AG10803 (cell line): ENCODE results near the gene GON4L.
"Not testable (repeated sequence)": the region's sequence is repeated elsewhere in the genome, so short reads cannot be mapped to it uniquely, and the experiment has no call there.

ENCODE experiments used
- DNase-seq: peaks from one replicate; pipeline ENCODE4 v3.0.0; 2010; ENCODE audit warnings: low read depth
- H3K4me3 ChIP-seq: 2 replicates; pipeline ENCODE4 v1.5.1; 2011; ENCODE audit warnings: mild to moderate bottlenecking, low read length, control low read depth
- TF ChIP-seq, protein P1 (sequence below): conservative IDR thresholded peaks from 2 replicates; pipeline ENCODE4 v1.5.1; 2011; ENCODE audit warnings: mild to moderate bottlenecking, low read length, control low read depth, inconsistent platforms

GON4L gene

GRCh38 chr1:155729031-155729898 lies 127.7 kb downstream of the GON4L start:
- TF ChIP-seq, protein P1, sequence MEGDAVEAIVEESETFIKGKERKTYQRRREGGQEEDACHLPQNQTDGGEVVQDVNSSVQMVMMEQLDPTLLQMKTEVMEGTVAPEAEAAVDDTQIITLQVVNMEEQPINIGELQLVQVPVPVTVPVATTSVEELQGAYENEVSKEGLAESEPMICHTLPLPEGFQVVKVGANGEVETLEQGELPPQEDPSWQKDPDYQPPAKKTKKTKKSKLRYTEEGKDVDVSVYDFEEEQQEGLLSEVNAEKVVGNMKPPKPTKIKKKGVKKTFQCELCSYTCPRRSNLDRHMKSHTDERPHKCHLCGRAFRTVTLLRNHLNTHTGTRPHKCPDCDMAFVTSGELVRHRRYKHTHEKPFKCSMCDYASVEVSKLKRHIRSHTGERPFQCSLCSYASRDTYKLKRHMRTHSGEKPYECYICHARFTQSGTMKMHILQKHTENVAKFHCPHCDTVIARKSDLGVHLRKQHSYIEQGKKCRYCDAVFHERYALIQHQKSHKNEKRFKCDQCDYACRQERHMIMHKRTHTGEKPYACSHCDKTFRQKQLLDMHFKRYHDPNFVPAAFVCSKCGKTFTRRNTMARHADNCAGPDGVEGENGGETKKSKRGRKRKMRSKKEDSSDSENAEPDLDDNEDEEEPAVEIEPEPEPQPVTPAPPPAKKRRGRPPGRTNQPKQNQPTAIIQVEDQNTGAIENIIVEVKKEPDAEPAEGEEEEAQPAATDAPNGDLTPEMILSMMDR = peak; percentile 75
- DNase-seq = peak; percentile 72
- no peak overlapping the region for H3K4me3 ChIP-seq

DNA sequence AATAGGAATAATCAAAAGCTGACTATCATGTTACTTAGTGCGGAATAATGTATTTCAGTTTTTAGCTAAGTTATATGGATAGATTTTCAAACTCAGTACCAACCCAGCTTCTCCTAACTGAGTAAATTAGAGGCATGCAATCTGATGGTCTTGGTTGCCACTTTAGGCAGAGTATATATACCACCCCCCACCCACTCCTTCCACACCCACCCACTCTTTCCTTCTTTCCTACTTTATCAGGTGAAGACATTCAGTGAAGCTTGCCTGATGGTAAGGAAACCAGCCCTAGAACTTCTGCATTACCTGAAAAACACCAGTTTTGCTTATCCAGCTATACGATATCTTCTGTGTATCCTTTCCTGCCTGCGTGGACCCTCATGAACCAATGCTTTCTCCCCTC lies 131.9 kb downstream of the GON4L start:
- no peak overlapping the region for H3K4me3 ChIP-seq
- DNase-seq = no peak
- TF ChIP-seq, protein P1 = no peak

- DNase-seq = no peak
- TF ChIP-seq, protein P1 = no peak
- no peak overlapping the region for H3K4me3 ChIP-seq
Observed at GRCh38 chr1:155719703-155720102, 137.3 kb downstream of the GON4L start.

DNA sequence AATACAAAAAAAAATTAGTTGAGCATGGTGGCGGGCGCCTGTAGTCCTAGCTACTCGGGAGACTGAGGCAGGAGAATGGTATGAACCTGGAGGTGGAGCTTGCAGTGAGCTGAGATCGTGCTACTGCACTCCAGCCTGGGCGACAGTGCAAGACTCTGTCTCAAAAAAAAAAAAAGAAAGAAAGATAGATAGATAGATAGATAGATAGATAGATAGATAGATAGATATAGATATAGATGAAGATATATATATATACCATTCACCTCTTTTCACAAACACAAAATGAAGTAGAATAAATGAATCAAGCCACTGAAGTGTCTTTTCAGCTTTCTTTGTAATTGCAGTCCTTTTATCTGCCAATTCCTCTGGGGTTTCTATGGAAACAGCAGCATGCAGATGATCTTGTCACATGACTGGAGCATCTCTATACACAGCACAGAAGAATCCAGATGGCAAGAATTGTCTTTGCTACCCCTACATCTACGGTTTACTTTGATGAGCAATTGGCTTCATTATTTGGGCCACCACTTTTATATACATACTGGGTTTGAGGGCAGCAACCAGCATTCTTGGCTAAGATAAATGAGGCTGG lies 138.4 kb downstream of the GON4L start:
- H3K4me3 ChIP-seq, DNase-seq: not testable (repeated sequence)

GRCh38 chr1:155717041-155717440 lies 140.0 kb downstream of the GON4L start:
- no peak for DNase-seq
- no peak overlapping the region for H3K4me3 ChIP-seq
- TF ChIP-seq, protein P1 = no peak

GRCh38 chr1:155715777-155716176 lies 141.2 kb downstream of the GON4L start:
- TF ChIP-seq, protein P1 = no peak
- DNase-seq = no peak
- H3K4me3 ChIP-seq = no peak overlapping the region

- DNase-seq, H3K4me3 ChIP-seq: not testable (repeated sequence)
Observed at GRCh38 chr1:155715056-155715455, 142.0 kb downstream of the GON4L start.

- no peak overlapping the region for H3K4me3 ChIP-seq
- TF ChIP-seq, protein P1 = no peak
- DNase-seq = no peak
Observed at GRCh38 chr1:155713075-155713474, 143.9 kb downstream of the GON4L start.

DNA sequence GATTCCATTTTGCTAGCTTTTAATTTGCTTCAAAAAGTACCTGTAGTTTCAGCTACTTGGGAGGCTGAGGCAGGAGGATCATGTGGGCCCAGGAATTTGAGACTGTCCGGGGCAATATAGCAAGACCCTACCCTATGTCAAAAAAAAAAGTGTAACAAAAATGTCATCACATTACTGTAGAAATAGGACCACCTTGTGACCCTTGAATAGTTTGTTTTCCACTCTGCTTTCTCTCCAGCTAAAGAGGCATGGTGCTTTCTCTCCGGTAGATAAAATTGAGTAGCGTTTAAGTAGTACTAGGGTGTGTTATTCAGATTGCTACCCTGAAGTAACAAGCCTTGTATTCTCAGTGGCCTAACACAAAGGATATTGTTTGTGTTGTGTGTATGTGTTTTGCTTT lies 144.4 kb downstream of the GON4L start:
- H3K4me3 ChIP-seq, DNase-seq: not testable (repeated sequence)

DNA sequence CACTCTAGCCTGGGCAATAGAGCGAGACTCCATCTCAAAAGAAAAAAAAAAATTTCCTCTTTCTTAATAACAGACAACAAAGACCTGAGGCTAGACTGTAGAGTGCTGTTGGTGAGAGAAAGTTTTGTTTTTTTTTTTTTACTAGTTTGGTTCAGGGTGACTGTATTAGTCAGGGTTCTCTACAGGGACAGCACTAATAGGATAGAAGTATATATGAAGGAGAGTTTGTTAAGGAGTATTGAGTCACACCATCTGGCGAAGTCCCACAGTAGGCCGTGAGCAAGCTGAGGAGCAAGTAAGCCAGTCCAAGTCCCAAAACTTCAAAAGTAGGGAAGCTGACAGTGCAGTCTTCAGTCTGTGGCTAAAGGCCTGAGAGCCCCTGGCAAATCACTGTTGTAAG lies 145.6 kb downstream of the GON4L start:
- not testable (repeated sequence) for DNase-seq, H3K4me3 ChIP-seq
